Mesenchymal stem cell (in vitro differentiated cells and primary cell): ENCODE measurements around the gene AKT2.

Experiments used
- DNase-seq: peaks from one replicate; pipeline ENCODE4 v3.0.0-alpha.2; 2013
- H2AFZ ChIP-seq: one replicate; pipeline ENCODE4 v1.6.1; 2013; ENCODE audit warnings: low read depth, mild to moderate bottlenecking, control low read depth, inconsistent platforms, low read length, moderate library complexity
- H2AK5ac ChIP-seq: 2 replicates; pipeline ENCODE4 v1.6.1; 2013; ENCODE audit warnings: low read length, moderate library complexity, mild to moderate bottlenecking, inconsistent platforms; ENCODE audit not compliant: severe bottlenecking
- H2BK120ac ChIP-seq: one replicate; pipeline ENCODE4 v1.6.1; 2013; ENCODE audit warnings: low read depth, mild to moderate bottlenecking, inconsistent platforms, low read length, moderate library complexity
- H2BK12ac ChIP-seq, 2 experiments: one replicate each; pipeline ENCODE4 v1.6.1; 2013; ENCODE audit warnings: inconsistent platforms in 2 of 2, low read length in 2 of 2, mild to moderate bottlenecking in 2 of 2, moderate library complexity in 2 of 2, control low read depth in 1 of 2
- H2BK15ac ChIP-seq: one replicate; pipeline ENCODE4 v1.6.1; 2013; ENCODE audit warnings: mild to moderate bottlenecking, low read depth, inconsistent platforms; ENCODE audit not compliant: poor library complexity, severe bottlenecking
- H2BK5ac ChIP-seq: 2 replicates; pipeline ENCODE4 v1.6.1; 2013; ENCODE audit warnings: low read depth, mild to moderate bottlenecking, low read length, control low read depth, inconsistent platforms; ENCODE audit not compliant: poor library complexity, severe bottlenecking
- H3K14ac ChIP-seq, 2 experiments: one replicate each; pipeline ENCODE4 v1.6.1; 2013; ENCODE audit warnings: inconsistent platforms in 2 of 2, low read length in 2 of 2, control low read depth in 1 of 2, mild to moderate bottlenecking in 1 of 2, moderate library complexity in 1 of 2
- H3K18ac ChIP-seq, 2 experiments: one replicate each; pipeline ENCODE4 v1.6.1; 2013; ENCODE audit warnings: inconsistent platforms in 2 of 2, low read length in 2 of 2, control low read depth in 1 of 2, low read depth in 1 of 2, mild to moderate bottlenecking in 1 of 2
- H3K23ac ChIP-seq, 2 experiments: one replicate each; pipeline ENCODE4 v1.6.1; 2013; ENCODE audit warnings: inconsistent platforms in 2 of 2, low read length in 2 of 2, mild to moderate bottlenecking in 2 of 2, moderate library complexity in 2 of 2, control low read depth in 1 of 2
- H3K27ac ChIP-seq: 2 replicates; pipeline ENCODE4 v1.5.1; 2013; ENCODE audit warnings: mild to moderate bottlenecking, moderate library complexity, low read length, control low read depth, inconsistent platforms; ENCODE audit not compliant: poor library complexity, severe bottlenecking
- H3K27me3 ChIP-seq, 2 experiments: 2 replicates each; pipeline versions ENCODE4 v1.6.1 to v1.7.0; 2013; ENCODE audit warnings: low read length in 2 of 2, mild to moderate bottlenecking in 2 of 2, moderate library complexity in 2 of 2, control low read depth in 1 of 2, inconsistent platforms in 1 of 2; ENCODE audit not compliant: control insufficient read depth in 1 of 2, insufficient read depth in 1 of 2
- H3K36me3 ChIP-seq, 2 experiments: 2 replicates each; pipeline versions ENCODE4 v1.6.1 to v1.7.0; 2013; ENCODE audit warnings: low read length in 2 of 2, control low read depth in 1 of 2, inconsistent platforms in 1 of 2, low read depth in 1 of 2, mild to moderate bottlenecking in 1 of 2; ENCODE audit not compliant: insufficient read depth in 2 of 2, control insufficient read depth in 1 of 2
- H3K4ac ChIP-seq, 2 experiments: one replicate each; pipeline ENCODE4 v1.6.1; 2013; ENCODE audit warnings: inconsistent platforms in 2 of 2, low read length in 2 of 2, mild to moderate bottlenecking in 2 of 2, moderate library complexity in 2 of 2, control low read depth in 1 of 2, low read depth in 1 of 2
- H3K4me1 ChIP-seq: 2 replicates; pipeline ENCODE4 v1.6.1; 2013; ENCODE audit warnings: low read depth, low read length, control low read depth; ENCODE audit not compliant: control insufficient read depth, insufficient read depth
- H3K4me2 ChIP-seq: 2 replicates; pipeline ENCODE4 v1.6.1; 2013; ENCODE audit warnings: low read length, mild to moderate bottlenecking, inconsistent platforms; ENCODE audit not compliant: poor library complexity, severe bottlenecking
- H3K4me3 ChIP-seq, 2 experiments: 2 replicates each; pipeline versions ENCODE4 v1.5.1 to v1.7.0; 2013; ENCODE audit warnings: low read length in 2 of 2, mild to moderate bottlenecking in 2 of 2, control low read depth in 1 of 2, low read depth in 1 of 2; ENCODE audit not compliant: insufficient read depth in 1 of 2
- H3K79me1 ChIP-seq: replicated peaks from 2 replicates; pipeline ENCODE4 v1.6.1; 2013; ENCODE audit warnings: mild to moderate bottlenecking, control low read depth, low read length, inconsistent platforms; ENCODE audit not compliant: poor library complexity, severe bottlenecking
- H3K9ac ChIP-seq: 2 replicates; pipeline ENCODE4 v1.7.0; 2013; ENCODE audit warnings: mild to moderate bottlenecking, low read length, moderate library complexity
- H3K9me3 ChIP-seq: 2 replicates; pipeline ENCODE4 v1.7.0; 2013; ENCODE audit warnings: mild to moderate bottlenecking, low read length; ENCODE audit not compliant: control insufficient read depth
- H4K8ac ChIP-seq: one replicate; pipeline ENCODE4 v1.6.1; 2013; ENCODE audit warnings: inconsistent platforms, mild to moderate bottlenecking, low read length, moderate library complexity
- H4K91ac ChIP-seq: one replicate; pipeline ENCODE4 v1.6.1; 2013; ENCODE audit warnings: mild to moderate bottlenecking, low read length, inconsistent platforms
- WGBS: methylation state at CpG from one replicate; pipeline ENCODE4 v1.1.7; 2013; ENCODE audit warnings: mixed read lengths; 5-methylcytosine and 5-hydroxymethylcytosine counted together

AKT2 gene

GRCh38 chr19:40321566-40322270 is 36.6 kb upstream of the AKT2 start:
- Histone ChIP-seq H3K4ac (no peak overlapping the region), H2AFZ (no peak overlapping the region), H3K9me3 (no peaks in the 10 kb centered on the region), H3K14ac (no peak overlapping the region), H2AK5ac (no peak overlapping the region), H4K8ac (no peak overlapping the region), H2BK5ac (no peak overlapping the region), H3K27ac (no peak overlapping the region), H3K18ac (no peak overlapping the region), H3K4me3 (no peak overlapping the region), H3K4me1 (peaks cover 19% of the 10 kb centered on the region), H3K27me3 (no peaks in the 10 kb centered on the region), H3K9ac (no peak overlapping the region), H3K4me2 (no peak overlapping the region), H3K79me1 (peaks cover 27% of the 10 kb centered on the region), H2BK15ac (no peak overlapping the region), H4K91ac (no peak overlapping the region), H2BK120ac (no peak overlapping the region), H3K36me3 (peaks cover 74 to 75% of the 10 kb centered on the region in 2 experiments), H3K23ac (no peak overlapping the region), H2BK12ac (no peak overlapping the region)
- DNase-seq: no peak
- WGBS: 96% methylated on average over 27 of the region's 27 CpGs

DNA sequence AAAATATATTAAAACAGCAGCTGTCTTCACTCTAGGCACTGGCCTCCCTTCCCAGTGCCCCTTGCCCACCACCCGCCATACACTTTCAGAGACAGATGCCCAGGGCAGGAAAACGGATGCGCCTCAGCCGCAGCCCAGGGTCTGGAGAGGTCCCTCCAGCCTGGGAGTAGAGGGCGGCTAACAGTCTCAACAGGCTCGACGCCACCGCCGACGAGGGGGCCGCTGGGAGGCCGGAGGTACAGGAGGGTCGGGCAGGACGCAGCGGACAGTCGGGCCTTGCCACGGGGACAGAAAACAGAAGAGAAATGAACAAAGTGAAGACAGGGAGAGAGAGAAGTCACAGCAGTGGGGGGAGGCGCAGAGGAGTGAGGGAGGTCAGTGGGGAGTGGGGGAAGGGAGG is 35.9 kb upstream of the AKT2 start:
- Histone ChIP-seq H2BK120ac (no peak overlapping the region), H3K18ac (no peak overlapping the region), H3K27me3 (no peaks in the 10 kb centered on the region), H3K4me1 (peaks cover 19% of the 10 kb centered on the region), H2BK12ac (no peak overlapping the region), H3K36me3 (peaks cover 73 to 74% of the 10 kb centered on the region in 2 experiments), H3K27ac (no peak overlapping the region), H3K9me3 (no peaks in the 10 kb centered on the region), H3K14ac (no peak overlapping the region), H3K23ac (no peak overlapping the region), H3K4me2 (no peak overlapping the region), H2AK5ac (no peak overlapping the region), H2BK15ac (no peak overlapping the region), H2AFZ (no peak overlapping the region), H2BK5ac (no peak overlapping the region), H3K79me1 (peaks cover 27% of the 10 kb centered on the region), H3K9ac (no peak overlapping the region), H4K91ac (peak overlapping the region; percentile 16), H3K4ac (no peak overlapping the region), H4K8ac (no peak overlapping the region), H3K4me3 (no peak overlapping the region)
- DNase-seq: no peak
- WGBS: 98% methylated on average over 18 of the region's 18 CpGs

- H3K4me1 ChIP-seq: peaks cover 19% of the 10 kb centered on the region
- no peak overlapping the region for H3K27ac ChIP-seq
- H3K4me3 ChIP-seq: no peak overlapping the region
- H3K18ac ChIP-seq: no peak overlapping the region
- no peak overlapping the region for H2AK5ac ChIP-seq
- peaks cover 69 to 71% of the 10 kb centered on the region in 2 experiments for H3K36me3 ChIP-seq
- peak overlapping the region in 1 of 2 experiments; percentile 25 for H3K23ac ChIP-seq
- no peak overlapping the region for H3K14ac ChIP-seq
- H3K79me1 ChIP-seq: peaks cover 27% of the 10 kb centered on the region
- H3K9ac ChIP-seq: no peak overlapping the region
- H2BK12ac ChIP-seq: no peak overlapping the region
- no peak overlapping the region for H2AFZ ChIP-seq
- H2BK15ac ChIP-seq: no peak overlapping the region
- no peaks in the 10 kb centered on the region for H3K27me3 ChIP-seq
- no peaks in the 10 kb centered on the region for H3K9me3 ChIP-seq
- no peak overlapping the region for H2BK5ac ChIP-seq
- no peak overlapping the region for H3K4ac ChIP-seq
- no peak overlapping the region for H4K91ac ChIP-seq
- no peak for DNase-seq
- no peak overlapping the region for H2BK120ac ChIP-seq
- H3K4me2 ChIP-seq: no peak overlapping the region
- 99% methylated on average over 7 of the region's 7 CpGs for WGBS
- no peak overlapping the region for H4K8ac ChIP-seq
Measured at GRCh38 chr19:40320558-40320935, 35.4 kb upstream of the AKT2 start.

DNA sequence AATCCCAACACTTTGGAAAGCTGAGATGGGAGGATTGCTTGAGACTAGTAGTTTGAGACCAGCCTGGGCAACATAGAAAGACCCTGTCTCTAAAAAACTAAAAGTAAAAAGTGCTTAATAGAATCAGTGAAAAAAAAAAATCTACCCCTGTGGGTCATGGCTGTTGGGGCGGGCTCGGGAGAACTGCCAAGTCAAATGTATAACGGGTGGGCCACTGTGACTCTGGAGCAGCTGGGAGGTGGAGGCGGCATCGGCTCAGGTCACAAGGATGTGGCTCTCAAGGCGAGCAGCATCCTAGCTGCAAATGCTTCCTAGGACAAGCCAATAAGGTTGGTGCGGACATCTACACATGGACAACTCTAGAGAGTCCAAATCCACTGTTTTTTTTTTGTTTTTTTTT is 32.2 kb upstream of the AKT2 start:
- Histone ChIP-seq H2BK12ac (no peak overlapping the region), H3K4ac (no peak overlapping the region), H3K36me3 (peaks cover 43 to 56% of the 10 kb centered on the region in 2 experiments), H4K91ac (no peak overlapping the region), H3K27me3 (no peaks in the 10 kb centered on the region), H3K9me3 (no peaks in the 10 kb centered on the region), H3K4me1 (peaks cover 5% of the 10 kb centered on the region), H3K4me2 (no peak overlapping the region), H2BK15ac (no peak overlapping the region), H3K79me1 (peaks cover 28% of the 10 kb centered on the region), H3K9ac (no peak overlapping the region), H2BK5ac (no peak overlapping the region), H2AK5ac (no peak overlapping the region), H2AFZ (no peak overlapping the region), H3K27ac (no peak overlapping the region), H2BK120ac (no peak overlapping the region), H3K14ac (no peak overlapping the region), H3K18ac (no peak overlapping the region), H3K23ac (no peak overlapping the region), H4K8ac (no peak overlapping the region), H3K4me3 (no peak overlapping the region)
- 97% methylated on average over 7 of the region's 7 CpGs for WGBS
- no peak for DNase-seq
